Breast epithelium (tissue), 3 donors: Measurements from ENCODE around the gene TCF4.

Experiments
- CTCF ChIP-seq, 3 donors: fragments of 450-650 bp; IDR thresholded peaks; one replicate each; pipeline ENCODE4 v1.5.1; 2016 to 2017; ENCODE audit warnings: antibody characterized with exemption in 3 of 3, mild to moderate bottlenecking in 3 of 3, moderate library complexity in 3 of 3
- POLR2A ChIP-seq: fragments of 450-650 bp; IDR thresholded peaks from one replicate; pipeline ENCODE4 v1.6.1; 2016; ENCODE audit warnings: antibody characterized with exemption, mild to moderate bottlenecking, moderate library complexity
- POLR2AphosphoS5 ChIP-seq, 3 donors: sonication (generic); formaldehyde crosslinking; IDR thresholded peaks; one replicate each; pipeline ENCODE4 v1.6.1; 2017; ENCODE audit warnings: antibody characterized with exemption in 3 of 3

- TF ChIP-seq CTCF (IDR thresholded peaks at IDR 0.05) (no peak), POLR2A (no peak), POLR2AphosphoS5 (IDR thresholded peaks at IDR 0.05) (no peak)
Observed at GRCh38 chr18:55485666-55486065, 102.3 kb downstream of the TCF4 start.
